HepG2 (cell line): ENCODE data around the gene HDDC3. TPM values are rescaled to one million over a fixed set of nuclear protein-coding genes. Genes with fewer than 3 reads are reported as not detected.
A peak's percentile ranks its signal among the peaks of the same experiment; 100 is the strongest.

ENCODE experiments used
- ASH2L ChIP-seq: fragments of 300-600, 200-600 bp; sonication (generic); IDR thresholded peaks from 2 replicates; pipeline ENCODE4 v1.7.0; 2017; ENCODE audit warnings: low read depth, mild to moderate bottlenecking, moderate library complexity, mixed read lengths, low read length; ENCODE audit not compliant: insufficient read length
- BRCA1 ChIP-seq: sonication (generic); formaldehyde crosslinking; IDR thresholded peaks from 2 replicates; pipeline ENCODE4 v1.4.0; 2020; ENCODE audit warnings: missing genetic modification reagents
- CBX5 ChIP-seq: sonication (generic); formaldehyde crosslinking; IDR thresholded peaks from 2 replicates; pipeline ENCODE4 v1.4.0; 2020; ENCODE audit warnings: missing genetic modification reagents, borderline replicate concordance
- CENPX ChIP-seq: sonication (generic); formaldehyde crosslinking; IDR thresholded peaks from 2 replicates; pipeline ENCODE4 v1.9.0; 2021; ENCODE audit warnings: mild to moderate bottlenecking, missing genetic modification reagents, moderate library complexity
- FOXA1 ChIP-seq, 2 experiments: fragments of 450-650 bp in 1 of 2; sonication (generic) in 1 of 2; formaldehyde crosslinking in 1 of 2; IDR thresholded peaks; 2 replicates each; pipeline versions ENCODE4 v1.4.0 to v1.6.1; 2016 to 2020; ENCODE audit warnings: missing genetic modification reagents in 1 of 2
- HIC2 ChIP-seq: sonication (generic); formaldehyde crosslinking; IDR thresholded peaks from 2 replicates; pipeline ENCODE4 v1.9.0; 2022; ENCODE audit warnings: low read depth, missing genetic modification reagents
- KLF12 ChIP-seq: sonication (generic); formaldehyde crosslinking; IDR thresholded peaks from 2 replicates; pipeline ENCODE4 v1.4.0; 2020; ENCODE audit warnings: missing genetic modification reagents, borderline replicate concordance
- NR2F6 ChIP-seq, 2 experiments: IDR thresholded peaks; 2 replicates each; pipeline ENCODE4 v1.6.1; 2016; ENCODE audit warnings: antibody characterized with exemption in 1 of 2, mild to moderate bottlenecking in 1 of 2
- SAP130 ChIP-seq: IDR thresholded peaks from 2 replicates; pipeline ENCODE4 v1.6.1; 2016; ENCODE audit warnings: low read depth
- SP2 ChIP-seq: sonication (generic); formaldehyde crosslinking; IDR thresholded peaks from 2 replicates; pipeline ENCODE4 v1.5.1; 2020; ENCODE audit warnings: mild to moderate bottlenecking, missing genetic modification reagents
- ZMYM4 ChIP-seq: sonication (generic); formaldehyde crosslinking; IDR thresholded peaks from 2 replicates; pipeline ENCODE4 v1.8.1; 2023; ENCODE audit warnings: mild to moderate bottlenecking, missing genetic modification reagents
- ZNF350 ChIP-seq: sonication (generic); formaldehyde crosslinking; IDR thresholded peaks from 2 replicates; pipeline ENCODE4 v1.4.0; 2020; ENCODE audit warnings: mild to moderate bottlenecking, low read depth, missing genetic modification reagents, borderline replicate concordance
- polyA plus RNA-seq, 8 experiments: library from polyadenylated mRNA; depleted of rRNA in 3 of 8; stranded (reverse) in 7 of 8; unstranded in 1 of 8; fragments of >200 nt; fragmentation: Illumina TruSeq in 4 of 8; extraction: Trizol in 4 of 8; gene quantifications; 2 replicates each; pipeline versions ENCODE4 v1.2.1 to v1.2.3, GENCODE V29; 2011 to 2016; ENCODE audit warnings: low read depth in 4 of 8, missing spikeins in 1 of 8, mixed read lengths in 1 of 8; ENCODE audit not compliant: insufficient read depth in 1 of 8
- total RNA-seq, 5 experiments: library from RNA; depleted of rRNA; stranded (reverse); fragments of >200 nt; fragmentation: Illumina TruSeq; extraction: Trizol; gene quantifications; 2 replicates each; pipeline ENCODE4 v1.2.3, GENCODE V29; 2016; ENCODE audit warnings: low read depth in 1 of 5
- TF ChIP-seq, protein P1 (sequence below): sonication (generic); formaldehyde crosslinking; IDR thresholded peaks from 2 replicates; pipeline ENCODE4 v1.4.0; 2020; ENCODE audit warnings: missing genetic modification reagents
- TF ChIP-seq, protein P2 (sequence below): sonication (generic); formaldehyde crosslinking; IDR thresholded peaks from 2 replicates; pipeline ENCODE4 v1.4.0; 2020; ENCODE audit warnings: missing genetic modification reagents

Gene HDDC3
- total and polyA plus RNA-seq, 2 of the 13 experiments (the other 11 are each of a cell fraction or from before 2014, with no cell fraction given): 18.7 to 28.3 TPM

DNA sequence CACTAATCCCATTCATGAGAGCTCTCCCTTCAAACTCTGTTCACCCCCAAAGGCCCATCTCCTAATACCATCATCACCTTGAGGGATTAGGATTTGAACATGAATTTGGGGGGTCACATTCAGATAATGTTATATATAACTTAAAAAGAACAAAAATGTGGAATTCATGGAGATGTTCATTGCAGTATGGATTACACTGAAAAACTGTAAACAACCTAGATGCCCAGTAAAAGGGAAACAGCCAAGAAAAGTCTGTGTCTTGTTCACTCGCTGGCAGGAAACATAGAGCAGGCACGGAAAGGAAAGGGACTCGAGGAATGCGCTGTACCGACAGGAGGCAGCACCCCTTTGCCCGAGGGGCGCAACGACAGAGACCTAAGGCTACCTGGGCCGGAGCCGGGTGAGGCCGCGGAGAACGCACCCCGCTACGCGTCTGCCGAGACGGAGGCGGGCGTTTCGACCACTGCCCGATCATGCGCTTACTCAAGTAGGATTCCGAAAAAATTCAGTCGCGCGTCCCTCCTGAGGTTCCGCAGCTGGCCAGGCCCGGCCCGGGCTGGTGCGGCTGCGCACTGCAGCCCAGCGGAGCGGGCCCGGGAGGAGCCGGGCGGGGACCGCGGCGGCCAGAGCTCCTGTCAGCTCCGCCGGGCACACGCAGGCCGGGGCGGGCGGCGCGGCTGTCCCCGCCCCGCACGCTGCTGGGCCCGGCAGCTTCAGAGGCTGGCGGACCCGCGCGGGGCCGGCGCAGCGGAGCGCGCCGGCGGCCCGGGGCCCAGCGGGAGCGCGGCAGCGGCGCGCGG lies 30.1 kb downstream of the HDDC3 start (continued):
- TF ChIP-seq, protein P1, sequence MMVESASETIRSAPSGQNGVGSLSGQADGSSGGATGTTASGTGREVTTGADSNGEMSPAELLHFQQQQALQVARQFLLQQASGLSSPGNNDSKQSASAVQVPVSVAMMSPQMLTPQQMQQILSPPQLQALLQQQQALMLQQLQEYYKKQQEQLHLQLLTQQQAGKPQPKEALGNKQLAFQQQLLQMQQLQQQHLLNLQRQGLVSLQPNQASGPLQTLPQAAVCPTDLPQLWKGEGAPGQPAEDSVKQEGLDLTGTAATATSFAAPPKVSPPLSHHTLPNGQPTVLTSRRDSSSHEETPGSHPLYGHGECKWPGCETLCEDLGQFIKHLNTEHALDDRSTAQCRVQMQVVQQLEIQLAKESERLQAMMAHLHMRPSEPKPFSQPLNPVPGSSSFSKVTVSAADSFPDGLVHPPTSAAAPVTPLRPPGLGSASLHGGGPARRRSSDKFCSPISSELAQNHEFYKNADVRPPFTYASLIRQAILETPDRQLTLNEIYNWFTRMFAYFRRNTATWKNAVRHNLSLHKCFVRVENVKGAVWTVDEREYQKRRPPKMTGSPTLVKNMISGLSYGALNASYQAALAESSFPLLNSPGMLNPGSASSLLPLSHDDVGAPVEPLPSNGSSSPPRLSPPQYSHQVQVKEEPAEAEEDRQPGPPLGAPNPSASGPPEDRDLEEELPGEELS: 0 out of 2 replicates have a peak, but pooled peaks have one; percentile 18
- peak; percentile 23; the same call in 1 of the 2 replicates for TF ChIP-seq SP2 (CRISPR knock-in tag)
- 0 out of 2 replicates have a peak, but pooled peaks have one; percentile 32 for TF ChIP-seq ZNF350 (CRISPR knock-in tag)
- peak; percentile 74 for TF ChIP-seq SAP130
- TF ChIP-seq, protein P2, sequence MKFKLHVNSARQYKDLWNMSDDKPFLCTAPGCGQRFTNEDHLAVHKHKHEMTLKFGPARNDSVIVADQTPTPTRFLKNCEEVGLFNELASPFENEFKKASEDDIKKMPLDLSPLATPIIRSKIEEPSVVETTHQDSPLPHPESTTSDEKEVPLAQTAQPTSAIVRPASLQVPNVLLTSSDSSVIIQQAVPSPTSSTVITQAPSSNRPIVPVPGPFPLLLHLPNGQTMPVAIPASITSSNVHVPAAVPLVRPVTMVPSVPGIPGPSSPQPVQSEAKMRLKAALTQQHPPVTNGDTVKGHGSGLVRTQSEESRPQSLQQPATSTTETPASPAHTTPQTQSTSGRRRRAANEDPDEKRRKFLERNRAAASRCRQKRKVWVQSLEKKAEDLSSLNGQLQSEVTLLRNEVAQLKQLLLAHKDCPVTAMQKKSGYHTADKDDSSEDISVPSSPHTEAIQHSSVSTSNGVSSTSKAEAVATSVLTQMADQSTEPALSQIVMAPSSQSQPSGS: peak; percentile 63; the same call in 1 of the 2 replicates
- TF ChIP-seq CENPX (CRISPR knock-in tag): no peak
- TF ChIP-seq ASH2L: peak; percentile 62
- peak; percentile 72; the same call in 1 of the 2 replicates for TF ChIP-seq CBX5 (CRISPR knock-in tag)
- TF ChIP-seq FOXA1 (IDR thresholded peaks at IDR 0.05): no peak
- 0 out of 2 replicates have a peak, but pooled peaks have one; percentile 18 for TF ChIP-seq FOXA1 (CRISPR knock-in tag; IDR thresholded peaks at IDR 0.05)
- no peak for TF ChIP-seq NR2F6 (IDR thresholded peaks at IDR 0.05)
- TF ChIP-seq NR2F6 (CRISPR knock-in tag; IDR thresholded peaks at IDR 0.05): peak; percentile 34; the same call in 1 of the 2 replicates
- peak; percentile 66; the same call in 1 of the 2 replicates for TF ChIP-seq ZMYM4 (CRISPR knock-in tag)
- TF ChIP-seq HIC2 (CRISPR knock-in tag): peak; percentile 32; the same call in 1 of the 2 replicates
- 0 out of 2 replicates have a peak, but pooled peaks have one; percentile 70 for TF ChIP-seq BRCA1
- 0 out of 2 replicates have a peak, but pooled peaks have one; percentile 23 for TF ChIP-seq KLF12 (CRISPR knock-in tag)
